ENCODE results near the gene ADAMTS15.

The ADAMTS15 gene

GRCh38 chr11:130455483-130456127 is 7.2 kb downstream of the ADAMTS15 start:
- H3K4me3 ChIP-seq (ENCODE audit: low read depth, low read length): no peak overlapping the region
- no peak for TF ChIP-seq CTCF (IDR thresholded peaks at IDR 0.05; ENCODE audit: low read depth, low read length, missing control alignments)
- no peak for DNase-seq (ENCODE audit: low read depth)
- in situ Hi-C loops (cut with HindIII; ENCODE audit: low sequenced_read_pairs): no loop called here

- no peak for DNase-seq (ENCODE audit: low read depth)
- TF ChIP-seq CTCF (IDR thresholded peaks at IDR 0.05; ENCODE audit: low read depth, low read length, missing control alignments): no peak
- no peak overlapping the region for H3K4me3 ChIP-seq (ENCODE audit: low read depth, low read length)
- in situ Hi-C loops (cut with HindIII; ENCODE audit: low sequenced_read_pairs): no loop called here
Observed at GRCh38 chr11:130456286-130456685, 7.8 kb downstream of the ADAMTS15 start.

- TF ChIP-seq CTCF (IDR thresholded peaks at IDR 0.05; ENCODE audit: low read depth, low read length, missing control alignments): no peak
- DNase-seq (ENCODE audit: low read depth): no peak
- H3K4me3 ChIP-seq (ENCODE audit: low read depth, low read length): no peak overlapping the region
- in situ Hi-C loops (cut with HindIII; ENCODE audit: low sequenced_read_pairs): no loop called here
Observed at GRCh38 chr11:130457623-130458409, 9.4 kb downstream of the ADAMTS15 start.

GRCh38 chr11:130458410-130458729 is 9.9 kb downstream of the ADAMTS15 start:
- no peak overlapping the region for H3K4me3 ChIP-seq (ENCODE audit: low read depth, low read length)
- TF ChIP-seq CTCF (IDR thresholded peaks at IDR 0.05; ENCODE audit: low read depth, low read length, missing control alignments): no peak
- DNase-seq (ENCODE audit: low read depth): no peak
- in situ Hi-C loops (cut with HindIII; ENCODE audit: low sequenced_read_pairs): no loop called here

GRCh38 chr11:130459521-130459920 is 11.1 kb downstream of the ADAMTS15 start:
- DNase-seq (ENCODE audit: low read depth): no peak
- no peak overlapping the region for H3K4me3 ChIP-seq (ENCODE audit: low read depth, low read length)
- TF ChIP-seq CTCF (IDR thresholded peaks at IDR 0.05; ENCODE audit: low read depth, low read length, missing control alignments): no peak
- in situ Hi-C loops (cut with HindIII; ENCODE audit: low sequenced_read_pairs): no loop called here

GRCh38 chr11:130462101-130462885 is 13.8 kb downstream of the ADAMTS15 start:
- no peak overlapping the region for H3K4me3 ChIP-seq (ENCODE audit: low read depth, low read length)
- in situ Hi-C loops (cut with HindIII; ENCODE audit: low sequenced_read_pairs): no loop called here
- no peak for TF ChIP-seq CTCF (IDR thresholded peaks at IDR 0.05; ENCODE audit: low read depth, low read length, missing control alignments)
- DNase-seq (ENCODE audit: low read depth): no peak
